Vagina (tissue), 2 donors: ENCODE measurements around the gene SRM. TPM values are rescaled to one million over a fixed set of nuclear protein-coding genes. Genes with fewer than 3 reads are reported as not detected.
A peak's percentile ranks its signal among the peaks of the same experiment; 100 is the strongest.

Source experiments
- DNase-seq, 2 donors: peaks; one replicate each; pipeline ENCODE4 v3.0.0-alpha.2; 2017; ENCODE audit errors: extremely low spot score in 2 of 2
- H3K27ac ChIP-seq: fragments of 200-600 bp; sonication (generic); one replicate; pipeline ENCODE4 v1.5.1; 2019
- H3K27me3 ChIP-seq: fragments of 200-600 bp; sonication (generic); one replicate; pipeline ENCODE4 v1.5.1; 2019
- H3K36me3 ChIP-seq, 2 donors: fragments of 200-600 bp; sonication (generic); one replicate each; pipeline ENCODE4 v1.5.1; 2017 to 2019
- H3K4me1 ChIP-seq: fragments of 200-600 bp; sonication (generic); one replicate; pipeline ENCODE4 v1.5.1; 2019
- H3K4me3 ChIP-seq, 2 donors: fragments of 200-600 bp; sonication (generic); 1 replicate in 1 of 2; 2 replicates in 1 of 2; pipeline ENCODE4 v1.5.1; 2016 to 2019
- H3K9me3 ChIP-seq: fragments of 200-600 bp; sonication (generic); one replicate; pipeline ENCODE4 v1.5.1; 2019
- POLR2A ChIP-seq, 2 donors: fragments of 450-650 bp; IDR thresholded peaks; one replicate each; pipeline ENCODE4 v1.6.1; 2017; ENCODE audit warnings: antibody characterized with exemption in 2 of 2, mild to moderate bottlenecking in 2 of 2, moderate library complexity in 2 of 2
- POLR2AphosphoS5 ChIP-seq, 2 donors: sonication (generic); formaldehyde crosslinking; IDR thresholded peaks; one replicate each; pipeline ENCODE4 v1.9.0; 2017; ENCODE audit warnings: antibody characterized with exemption in 2 of 2, mild to moderate bottlenecking in 2 of 2, low read depth in 1 of 2; ENCODE audit not compliant: insufficient read depth in 1 of 2
- intact Hi-C: fragments of 100-400 bp; cut with DNase I; formaldehyde crosslinking; loops from one replicate; pipeline ENCODE4 v1.15.1; 2023
- total RNA-seq: library from RNA; depleted of rRNA; stranded (reverse); fragments of >200 nt; gene quantifications from one replicate; pipeline ENCODE4 v1.2.3, GENCODE V29; 2016
- TF ChIP-seq, protein P1 (sequence below), 3 experiments: fragments of 450-650 bp in 2 of 3; fragments of 200-600 bp in 1 of 3; sonication (generic) in 1 of 3; IDR thresholded peaks; one replicate each; pipeline ENCODE4 v1.5.1; 2017 to 2019; ENCODE audit warnings: antibody characterized with exemption in 3 of 3, mild to moderate bottlenecking in 2 of 3, moderate library complexity in 2 of 3

Gene SRM
- total RNA-seq = 68.0 TPM

DNA sequence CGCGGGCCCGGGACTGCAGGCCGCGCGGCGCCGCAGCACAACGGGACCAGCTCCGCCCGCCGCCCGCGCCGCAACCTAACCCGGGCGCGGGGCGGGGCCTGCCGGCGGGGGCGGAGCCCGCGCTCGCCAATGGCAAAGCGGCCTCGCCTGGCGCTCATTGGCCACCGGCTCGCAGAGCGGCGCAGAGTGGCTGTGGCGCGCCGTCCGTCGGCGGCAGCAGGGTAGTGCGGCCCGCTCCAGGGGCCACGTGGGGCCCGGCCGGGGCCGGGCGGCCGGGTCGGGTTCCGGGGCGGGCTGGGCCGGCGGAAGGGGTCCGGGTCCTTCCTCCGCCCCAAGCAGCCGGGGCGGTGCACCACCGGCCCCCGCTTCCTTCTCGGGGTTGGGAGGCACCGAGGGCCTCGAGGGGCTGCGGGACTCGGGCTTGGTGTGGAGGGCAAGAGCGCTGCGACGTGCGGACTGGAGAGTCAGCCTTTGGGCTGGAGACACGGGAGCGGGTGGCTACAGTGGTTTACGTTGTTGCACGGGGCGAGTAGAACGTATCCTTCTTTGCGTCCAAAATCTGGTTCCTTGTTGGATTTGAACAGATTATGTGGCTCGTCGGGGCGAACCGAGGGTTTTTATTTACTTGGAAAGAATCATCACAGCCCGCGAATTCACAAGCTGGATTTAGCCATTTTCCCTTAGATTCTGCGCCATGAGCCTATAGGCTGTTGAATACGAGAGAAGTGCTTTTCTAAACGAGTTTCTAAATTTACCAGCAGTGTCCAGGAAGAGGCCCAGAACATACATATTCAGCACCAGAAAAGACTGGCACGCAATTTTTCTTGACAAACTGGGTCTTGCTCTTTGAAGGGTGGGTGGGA is at the start of gene SRM:
Gene SRM, minus strand, starts transcription at position 51 of the 863 bp plus-strand sequence. CDS start 75 bp downstream, outside the sequence.
- intact Hi-C loops = no loop called here
- peak in 1 of 2 donors; percentile 32 for TF ChIP-seq POLR2A (IDR thresholded peaks at IDR 0.05)
- peak in 1 of 2 donors; percentile 25 for TF ChIP-seq POLR2AphosphoS5 (IDR thresholded peaks at IDR 0.05; ENCODE audit: insufficient read depth in 1 of 2, low read depth in 1 of 2)
- TF ChIP-seq, protein P1, sequence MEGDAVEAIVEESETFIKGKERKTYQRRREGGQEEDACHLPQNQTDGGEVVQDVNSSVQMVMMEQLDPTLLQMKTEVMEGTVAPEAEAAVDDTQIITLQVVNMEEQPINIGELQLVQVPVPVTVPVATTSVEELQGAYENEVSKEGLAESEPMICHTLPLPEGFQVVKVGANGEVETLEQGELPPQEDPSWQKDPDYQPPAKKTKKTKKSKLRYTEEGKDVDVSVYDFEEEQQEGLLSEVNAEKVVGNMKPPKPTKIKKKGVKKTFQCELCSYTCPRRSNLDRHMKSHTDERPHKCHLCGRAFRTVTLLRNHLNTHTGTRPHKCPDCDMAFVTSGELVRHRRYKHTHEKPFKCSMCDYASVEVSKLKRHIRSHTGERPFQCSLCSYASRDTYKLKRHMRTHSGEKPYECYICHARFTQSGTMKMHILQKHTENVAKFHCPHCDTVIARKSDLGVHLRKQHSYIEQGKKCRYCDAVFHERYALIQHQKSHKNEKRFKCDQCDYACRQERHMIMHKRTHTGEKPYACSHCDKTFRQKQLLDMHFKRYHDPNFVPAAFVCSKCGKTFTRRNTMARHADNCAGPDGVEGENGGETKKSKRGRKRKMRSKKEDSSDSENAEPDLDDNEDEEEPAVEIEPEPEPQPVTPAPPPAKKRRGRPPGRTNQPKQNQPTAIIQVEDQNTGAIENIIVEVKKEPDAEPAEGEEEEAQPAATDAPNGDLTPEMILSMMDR (IDR thresholded peaks at IDR 0.05) = peak in 1 of 3 experiments; percentile 21
- peaks cover 26% of the 10 kb centered on the region for H3K4me1 ChIP-seq
- H3K36me3 ChIP-seq = peaks cover 0 to 20% of the 10 kb centered on the region in 2 donors
- DNase-seq = no peak
- H3K9me3 ChIP-seq = no peaks in the 10 kb centered on the region
- H3K27me3 ChIP-seq = no peaks in the 10 kb centered on the region
- peak within 1 kb of the TSS; percentile 63 for H3K27ac ChIP-seq
- H3K4me3 ChIP-seq = peak within 1 kb of the TSS; percentile 90 to 95

- no peaks in the 10 kb centered on the region for H3K27me3 ChIP-seq
- intact Hi-C loops = no loop called here
- TF ChIP-seq POLR2A (IDR thresholded peaks at IDR 0.05) (no peak), POLR2AphosphoS5 (IDR thresholded peaks at IDR 0.05; ENCODE audit: insufficient read depth in 1 of 2, low read depth in 1 of 2) (no peak)
- TF ChIP-seq, protein P1 (IDR thresholded peaks at IDR 0.05) = no peak
- H3K9me3 ChIP-seq = no peaks in the 10 kb centered on the region
- H3K36me3 ChIP-seq = peaks cover 0 to 57% of the 10 kb centered on the region in 2 donors
- H3K4me3 ChIP-seq = no peak overlapping the region
- H3K27ac ChIP-seq = no peak overlapping the region
- DNase-seq = no peak
- no peaks in the 10 kb centered on the region for H3K4me1 ChIP-seq
Observed at GRCh38 chr1:11109047-11109760, 49.4 kb upstream of the SRM start.

- DNase-seq = no peak
- Histone ChIP-seq H3K4me1 (no peaks in the 10 kb centered on the region), H3K36me3 (peaks cover 0 to 41% of the 10 kb centered on the region in 2 donors), H3K9me3 (no peaks in the 10 kb centered on the region), H3K27me3 (no peaks in the 10 kb centered on the region), H3K4me3 (no peak overlapping the region), H3K27ac (no peak overlapping the region)
- intact Hi-C loops = no loop called here
- TF ChIP-seq POLR2AphosphoS5 (IDR thresholded peaks at IDR 0.05; ENCODE audit: insufficient read depth in 1 of 2, low read depth in 1 of 2) = no peak
- TF ChIP-seq, protein P1 (IDR thresholded peaks at IDR 0.05) = no peak
- no peak for TF ChIP-seq POLR2A (IDR thresholded peaks at IDR 0.05)
Observed at GRCh38 chr1:11107599-11107998, 47.8 kb upstream of the SRM start.

DNA sequence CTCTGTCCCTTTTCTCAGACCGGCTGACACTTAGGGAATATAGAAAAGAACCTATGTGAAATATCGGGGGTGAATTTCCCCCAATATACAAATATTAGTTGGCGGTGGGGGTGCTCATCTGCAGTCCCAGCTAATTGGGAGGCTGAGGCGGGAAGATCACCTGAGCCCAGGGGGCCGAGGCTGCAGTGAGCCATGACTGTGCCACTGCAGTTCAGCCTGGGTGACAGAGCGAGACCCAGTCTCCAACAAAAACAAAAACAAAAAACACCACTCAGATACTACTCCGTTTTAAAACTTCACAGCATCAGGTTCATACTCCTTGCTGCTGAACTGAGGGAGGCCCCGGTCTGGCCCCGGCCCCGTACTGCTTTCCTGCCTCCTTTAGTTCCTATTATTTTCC is 45.8 kb upstream of the SRM start:
- intact Hi-C loops = no loop called here
- Histone ChIP-seq H3K9me3 (no peaks in the 10 kb centered on the region), H3K4me3 (no peak overlapping the region), H3K27ac (no peak overlapping the region), H3K36me3 (peaks cover 0 to 36% of the 10 kb centered on the region in 2 donors), H3K4me1 (no peaks in the 10 kb centered on the region), H3K27me3 (no peaks in the 10 kb centered on the region)
- TF ChIP-seq POLR2A (IDR thresholded peaks at IDR 0.05) = no peak
- no peak for TF ChIP-seq POLR2AphosphoS5 (IDR thresholded peaks at IDR 0.05; ENCODE audit: insufficient read depth in 1 of 2, low read depth in 1 of 2)
- TF ChIP-seq, protein P1 (IDR thresholded peaks at IDR 0.05) = no peak
- DNase-seq = no peak
